ENCODE data around the gene ENTHD1.

The ENTHD1 gene

GRCh38 chr22:39907605-39908097 is 14.1 kb upstream of the ENTHD1 start:
- Histone ChIP-seq H3F3A (ENCODE audit: insufficient read depth) (no peaks in the 10 kb centered on the region), H3K4me2 (ENCODE audit: low read depth, low read length, poor library complexity, severe bottlenecking) (no peak overlapping the region), H3K79me2 (ENCODE audit: insufficient read depth, low read length) (no peaks in the 10 kb centered on the region), H3K4me3 (ENCODE audit: insufficient read depth, low read length, poor library complexity, severe bottlenecking) (no peak overlapping the region), H3K9me3 (ENCODE audit: insufficient read depth, low read length) (no peaks in the 10 kb centered on the region), H3K36me3 (ENCODE audit: low read length) (no peaks in the 10 kb centered on the region), H3K27me3 (ENCODE audit: low read length) (no peaks in the 10 kb centered on the region), H3K9me2 (replicated peaks; ENCODE audit: insufficient read depth, low read length) (no peaks in the 10 kb centered on the region), H3K9ac (ENCODE audit: low read length) (no peak overlapping the region), H4K20me1 (ENCODE audit: low read depth, low read length) (no peaks in the 10 kb centered on the region), H2AFZ (ENCODE audit: low read depth, low read length, severe bottlenecking) (no peak overlapping the region), H3K27ac (ENCODE audit: low read depth, low read length) (no peak overlapping the region)
- TF ChIP-seq EZH2phosphoT487 (conservative IDR thresholded peaks at IDR 0.05; ENCODE audit: low read length) = no peak
- TF ChIP-seq, protein P1, sequence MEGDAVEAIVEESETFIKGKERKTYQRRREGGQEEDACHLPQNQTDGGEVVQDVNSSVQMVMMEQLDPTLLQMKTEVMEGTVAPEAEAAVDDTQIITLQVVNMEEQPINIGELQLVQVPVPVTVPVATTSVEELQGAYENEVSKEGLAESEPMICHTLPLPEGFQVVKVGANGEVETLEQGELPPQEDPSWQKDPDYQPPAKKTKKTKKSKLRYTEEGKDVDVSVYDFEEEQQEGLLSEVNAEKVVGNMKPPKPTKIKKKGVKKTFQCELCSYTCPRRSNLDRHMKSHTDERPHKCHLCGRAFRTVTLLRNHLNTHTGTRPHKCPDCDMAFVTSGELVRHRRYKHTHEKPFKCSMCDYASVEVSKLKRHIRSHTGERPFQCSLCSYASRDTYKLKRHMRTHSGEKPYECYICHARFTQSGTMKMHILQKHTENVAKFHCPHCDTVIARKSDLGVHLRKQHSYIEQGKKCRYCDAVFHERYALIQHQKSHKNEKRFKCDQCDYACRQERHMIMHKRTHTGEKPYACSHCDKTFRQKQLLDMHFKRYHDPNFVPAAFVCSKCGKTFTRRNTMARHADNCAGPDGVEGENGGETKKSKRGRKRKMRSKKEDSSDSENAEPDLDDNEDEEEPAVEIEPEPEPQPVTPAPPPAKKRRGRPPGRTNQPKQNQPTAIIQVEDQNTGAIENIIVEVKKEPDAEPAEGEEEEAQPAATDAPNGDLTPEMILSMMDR (IDR thresholded peaks at IDR 0.05; ENCODE audit: insufficient read depth, low read length, poor library complexity, severe bottlenecking) = no peak

DNA sequence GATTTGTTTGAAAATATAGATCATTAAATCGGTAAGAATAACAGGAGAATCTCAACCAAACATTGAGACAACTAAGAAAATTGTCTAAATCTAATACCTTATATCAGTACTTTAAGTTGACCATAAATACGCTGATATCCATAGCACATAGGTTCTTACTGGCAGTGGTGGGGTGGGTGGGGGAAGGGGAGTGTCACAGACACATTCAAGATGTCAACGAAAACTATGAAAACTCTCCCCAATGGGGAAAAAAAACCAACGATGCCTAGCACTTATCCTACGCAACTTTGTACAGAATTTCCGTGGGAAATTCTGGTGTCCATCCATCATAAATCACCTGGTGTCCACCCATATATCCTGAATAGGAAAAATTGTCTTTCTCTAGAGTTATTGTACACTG is 13.5 kb upstream of the ENTHD1 start:
- H3K79me2 ChIP-seq (ENCODE audit: insufficient read depth, low read length) = no peaks in the 10 kb centered on the region
- H3K9ac ChIP-seq (ENCODE audit: low read length) = no peak overlapping the region
- no peak overlapping the region for H3K4me3 ChIP-seq (ENCODE audit: insufficient read depth, low read length, poor library complexity, severe bottlenecking)

DNA sequence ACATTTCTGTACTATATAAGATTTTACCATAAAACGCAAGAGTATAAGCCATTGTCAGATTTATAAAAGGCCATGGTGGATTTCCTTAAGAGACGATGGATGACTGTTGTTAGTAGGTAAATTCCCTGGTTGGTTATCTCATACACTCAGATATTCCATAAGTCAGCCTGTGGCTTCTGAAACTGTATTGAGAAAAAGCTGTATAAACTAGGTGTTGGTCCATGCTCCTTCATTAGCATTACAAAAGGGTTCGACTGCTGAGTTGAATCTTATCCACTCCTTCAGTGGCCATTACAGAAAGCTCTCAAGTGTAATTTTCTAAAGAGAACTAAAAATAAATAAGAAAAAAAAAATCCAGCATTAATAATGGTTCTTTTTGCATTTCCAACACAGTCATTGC is 12.6 kb upstream of the ENTHD1 start:
- Histone ChIP-seq H3F3A (ENCODE audit: insufficient read depth) (no peaks in the 10 kb centered on the region), H4K20me1 (ENCODE audit: low read depth, low read length) (no peaks in the 10 kb centered on the region), H3K4me2 (ENCODE audit: low read depth, low read length, poor library complexity, severe bottlenecking) (no peak overlapping the region), H3K27me3 (ENCODE audit: low read length) (no peaks in the 10 kb centered on the region), H3K4me3 (ENCODE audit: insufficient read depth, low read length, poor library complexity, severe bottlenecking) (no peak overlapping the region), H3K9ac (ENCODE audit: low read length) (no peak overlapping the region), H3K9me3 (ENCODE audit: insufficient read depth, low read length) (no peaks in the 10 kb centered on the region), H3K36me3 (ENCODE audit: low read length) (no peaks in the 10 kb centered on the region), H3K27ac (ENCODE audit: low read depth, low read length) (no peak overlapping the region), H3K79me2 (ENCODE audit: insufficient read depth, low read length) (no peaks in the 10 kb centered on the region), H2AFZ (ENCODE audit: low read depth, low read length, severe bottlenecking) (no peak overlapping the region), H3K9me2 (replicated peaks; ENCODE audit: insufficient read depth, low read length) (no peaks in the 10 kb centered on the region)
- no peak for TF ChIP-seq EZH2phosphoT487 (conservative IDR thresholded peaks at IDR 0.05; ENCODE audit: low read length)
- TF ChIP-seq, protein P1 (IDR thresholded peaks at IDR 0.05; ENCODE audit: insufficient read depth, low read length, poor library complexity, severe bottlenecking) = no peak

More for the DNA sequence above, 13.5 kb upstream of the ENTHD1 start:
- Histone ChIP-seq H4K20me1 (ENCODE audit: low read depth, low read length) (no peaks in the 10 kb centered on the region), H3K4me2 (ENCODE audit: low read depth, low read length, poor library complexity, severe bottlenecking) (no peak overlapping the region), H3K27me3 (ENCODE audit: low read length) (no peaks in the 10 kb centered on the region), H3K36me3 (ENCODE audit: low read length) (no peaks in the 10 kb centered on the region), H3K9me2 (replicated peaks; ENCODE audit: insufficient read depth, low read length) (no peaks in the 10 kb centered on the region), H3K27ac (ENCODE audit: low read depth, low read length) (no peak overlapping the region), H3K9me3 (ENCODE audit: insufficient read depth, low read length) (no peaks in the 10 kb centered on the region), H2AFZ (ENCODE audit: low read depth, low read length, severe bottlenecking) (no peak overlapping the region), H3F3A (ENCODE audit: insufficient read depth) (no peaks in the 10 kb centered on the region)
- TF ChIP-seq EZH2phosphoT487 (conservative IDR thresholded peaks at IDR 0.05; ENCODE audit: low read length) = no peak
- TF ChIP-seq, protein P1 (IDR thresholded peaks at IDR 0.05; ENCODE audit: insufficient read depth, low read length, poor library complexity, severe bottlenecking) = no peak

Measured in SU-DHL-6 (cell line).